Liver (tissue), 3 donors: Measurements from ENCODE around the gene GABBR2.

Source experiments
- CTCF ChIP-seq: fragments of 150-350 bp; IDR thresholded peaks from 2 replicates; pipeline ENCODE4 v1.5.1; 2017; ENCODE audit warnings: improper control_type of control experiment, low read depth, low read length; ENCODE audit not compliant: missing input control
- HNF4G ChIP-seq: IDR thresholded peaks from 2 replicates; pipeline ENCODE4 v1.6.1; 2016; ENCODE audit warnings: antibody characterized with exemption
- SP1 ChIP-seq: IDR thresholded peaks from 2 replicates; pipeline ENCODE4 v1.6.1; 2018; ENCODE audit warnings: antibody characterized with exemption, mild to moderate bottlenecking
- YY1 ChIP-seq: IDR thresholded peaks from 2 replicates; pipeline ENCODE4 v1.6.1; 2016; ENCODE audit warnings: antibody characterized with exemption, mild to moderate bottlenecking
- ZBTB33 ChIP-seq: IDR thresholded peaks from 2 replicates; pipeline ENCODE4 v1.6.1; 2016; ENCODE audit warnings: antibody characterized with exemption
- donor health status: healthy.
- donor health status: healthy.

GRCh38 chr9:98743329-98743728, 34.6 kb upstream of the GABBR2 start:
- TF ChIP-seq CTCF: no peak
- no peak for TF ChIP-seq ZBTB33
- no peak for TF ChIP-seq HNF4G
- no peak for TF ChIP-seq SP1
- TF ChIP-seq YY1: no peak
